HG02759 (cell line): ENCODE results near the gene JAML.

Experiments used
- ATAC-seq: cut with Tn5 transposase; IDR thresholded peaks from one replicate; pipeline ENCODE4 v1.9.1; 2021; ENCODE audit warnings: mild to moderate bottlenecking, moderate library complexity; ENCODE audit not compliant: unreplicated experiment

JAML gene

GRCh38 chr11:118170231-118170630 is 54.6 kb downstream of the JAML start:
- ATAC-seq, result no peak

GRCh38 chr11:118169300-118170140 is 55.3 kb downstream of the JAML start:
- no peak for ATAC-seq

GRCh38 chr11:118168751-118169150 is 56.1 kb downstream of the JAML start:
- no peak for ATAC-seq

- no peak for ATAC-seq
These were observed 56.5 kb downstream of the JAML start for GRCh38 chr11:118168316-118168715.

GRCh38 chr11:118167906-118168305 is 56.9 kb downstream of the JAML start:
- no peak for ATAC-seq

- ATAC-seq, result no peak
These were observed 57.6 kb downstream of the JAML start for GRCh38 chr11:118167253-118167652.

GRCh38 chr11:118166641-118167040 is 58.2 kb downstream of the JAML start:
- ATAC-seq, result no peak

- no peak for ATAC-seq
These were observed 59.9 kb downstream of the JAML start for GRCh38 chr11:118164885-118165284.

GRCh38 chr11:118163494-118163893 is 61.3 kb downstream of the JAML start:
- ATAC-seq, result no peak

- ATAC-seq, result no peak
These were observed 62.0 kb downstream of the JAML start for GRCh38 chr11:118162846-118163245.

- no peak for ATAC-seq
These were observed 63.0 kb downstream of the JAML start for GRCh38 chr11:118161786-118162185.

GRCh38 chr11:118157186-118157895 is 67.5 kb downstream of the JAML start:
- ATAC-seq, result no peak

- ATAC-seq, result no peak
These were observed 68.2 kb downstream of the JAML start for GRCh38 chr11:118156531-118157185.

- no peak for ATAC-seq
These were observed 68.9 kb downstream of the JAML start for GRCh38 chr11:118155776-118156530.

GRCh38 chr11:118154641-118155040 is 70.2 kb downstream of the JAML start:
- ATAC-seq, result no peak

GRCh38 chr11:118153976-118154375 is 70.8 kb downstream of the JAML start:
- ATAC-seq, result no peak

- no peak for ATAC-seq
These were observed 71.3 kb downstream of the JAML start for GRCh38 chr11:118153516-118153915.

GRCh38 chr11:118152552-118153471 is 72.0 kb downstream of the JAML start, which contains the start of gene SCN4B:
SCN4B (minus strand) TSS chr11:118152823; CDS start chr11:118152673, 150 bp downstream.
- no peak for ATAC-seq

- no peak for ATAC-seq
These were observed 72.7 kb downstream of the JAML start for GRCh38 chr11:118152020-118152551.

- ATAC-seq, result no peak
These were observed 73.4 kb downstream of the JAML start for GRCh38 chr11:118151431-118151830.
